Ecto neural progenitor cell (in vitro differentiated cells): Measurements from ENCODE around the gene ADAMTSL3.

ENCODE experiments used
- DNase-seq: peaks from one replicate; pipeline ENCODE4 v3.0.0-alpha.2; 2018; ENCODE audit warnings: low spot score

The ADAMTSL3 gene

GRCh38 chr15:83871808-83872559 is 218.1 kb downstream of the ADAMTSL3 start:
- no peak for DNase-seq

- no peak for DNase-seq
These were observed 220.0 kb downstream of the ADAMTSL3 start for GRCh38 chr15:83873966-83874365.

- DNase-seq, result no peak
These were observed 226.6 kb downstream of the ADAMTSL3 start for GRCh38 chr15:83880529-83880928.

- DNase-seq, result no peak
These were observed 227.2 kb downstream of the ADAMTSL3 start for GRCh38 chr15:83881156-83881555.

GRCh38 chr15:83886321-83886720 is 232.4 kb downstream of the ADAMTSL3 start:
- DNase-seq, result no peak

GRCh38 chr15:83887404-83887803 is 233.5 kb downstream of the ADAMTSL3 start:
- DNase-seq, result no peak

GRCh38 chr15:83887961-83888360 is 234.0 kb downstream of the ADAMTSL3 start:
- DNase-seq, result no peak

GRCh38 chr15:83889995-83890394 is 236.1 kb downstream of the ADAMTSL3 start:
- no peak for DNase-seq

GRCh38 chr15:83890587-83890986 is 236.7 kb downstream of the ADAMTSL3 start:
- DNase-seq, result no peak

GRCh38 chr15:83892498-83892897 is 238.6 kb downstream of the ADAMTSL3 start:
- DNase-seq, result no peak

GRCh38 chr15:83893308-83893707 is 239.4 kb downstream of the ADAMTSL3 start:
- no peak for DNase-seq

- no peak for DNase-seq
These were observed 243.1 kb downstream of the ADAMTSL3 start for GRCh38 chr15:83897037-83897436.

GRCh38 chr15:83898361-83898760 is 244.4 kb downstream of the ADAMTSL3 start:
- DNase-seq, result no peak

GRCh38 chr15:83899670-83900069 is 245.7 kb downstream of the ADAMTSL3 start:
- no peak for DNase-seq

GRCh38 chr15:83904107-83905040 is 250.5 kb downstream of the ADAMTSL3 start:
- DNase-seq, result no peak

- DNase-seq, result no peak
These were observed 251.8 kb downstream of the ADAMTSL3 start for GRCh38 chr15:83905556-83906273.

GRCh38 chr15:83911345-83911744 is 257.4 kb downstream of the ADAMTSL3 start:
- no peak for DNase-seq

GRCh38 chr15:83912343-83912742 is 258.4 kb downstream of the ADAMTSL3 start:
- DNase-seq, result no peak

- DNase-seq, result no peak
These were observed 259.2 kb downstream of the ADAMTSL3 start for GRCh38 chr15:83913034-83913632.

- DNase-seq, result no peak
These were observed 261.0 kb downstream of the ADAMTSL3 start for GRCh38 chr15:83914906-83915305.

GRCh38 chr15:83917432-83917831 is 263.5 kb downstream of the ADAMTSL3 start:
- DNase-seq, result no peak

GRCh38 chr15:83918011-83918410 is 264.1 kb downstream of the ADAMTSL3 start:
- DNase-seq, result no peak
